ENCODE data around the gene RGPD8.
"Not testable (repeated sequence)": the region's sequence is repeated elsewhere in the genome, so short reads cannot be mapped to it uniquely, and the experiment has no call there.

- not testable (repeated sequence) for TF ChIP-seq CTCF (IDR thresholded peaks at IDR 0.05); EZH2 (IDR thresholded peaks at IDR 0.05; ENCODE audit: borderline replicate concordance, insufficient read depth, low read depth, low read length, poor library complexity, severe bottlenecking)
Measured at GRCh38 chr2:112352292-112352691, 81.2 kb downstream of the RGPD8 start.
